Stimulated activated CD8-positive, alpha-beta memory T cell treated with anti-CD3 and anti-CD28 coated beads, Interleukin-12 subunit alpha, Interleukin-12 subunit beta, amount 100 ng/mL, for 24 hours (primary cell): ENCODE measurements around the gene TM7SF2.

Source experiments
- DNase-seq: peaks from one replicate; pipeline ENCODE4 v3.0.0-alpha.2; 2020; ENCODE audit errors: extremely low read depth

The TM7SF2 gene

GRCh38 chr11:65111744-65112545, at the start of gene TM7SF2:
TSS of gene TM7SF2 (plus strand) at chr11:65111872. CDS start at chr11:65112016, 144 bp downstream.
- DNase-seq: peak; percentile 83

GRCh38 chr11:65063532-65063931, 48.1 kb upstream of the TM7SF2 start:
- DNase-seq: no peak

- DNase-seq: no peak
Measured at GRCh38 chr11:65064847-65065240, 46.8 kb upstream of the TM7SF2 start.

- DNase-seq: no peak
Measured at GRCh38 chr11:65065851-65066250, 45.8 kb upstream of the TM7SF2 start.

- no peak for DNase-seq
Measured at GRCh38 chr11:65066315-65066714, 45.4 kb upstream of the TM7SF2 start.

GRCh38 chr11:65066805-65067291, 44.8 kb upstream of the TM7SF2 start:
- DNase-seq: no peak

- no peak for DNase-seq
Measured at GRCh38 chr11:65067446-65067845, 44.2 kb upstream of the TM7SF2 start.

- DNase-seq: no peak
Measured at GRCh38 chr11:65069217-65069616, 42.5 kb upstream of the TM7SF2 start.

- DNase-seq: no peak
Measured at GRCh38 chr11:65071907-65072630, 39.6 kb upstream of the TM7SF2 start.

- no peak for DNase-seq
Measured at GRCh38 chr11:65072631-65072966, 39.1 kb upstream of the TM7SF2 start.

- DNase-seq: no peak
Measured at GRCh38 chr11:65077451-65077850, 34.2 kb upstream of the TM7SF2 start.

- DNase-seq: peak; percentile 17
Measured at GRCh38 chr11:65078151-65078550, 33.5 kb upstream of the TM7SF2 start.

GRCh38 chr11:65078786-65079342, 32.8 kb upstream of the TM7SF2 start:
- DNase-seq: no peak

GRCh38 chr11:65083134-65083833, 28.4 kb upstream of the TM7SF2 start:
- no peak for DNase-seq

GRCh38 chr11:65083834-65084597, 27.7 kb upstream of the TM7SF2 start, which contains the start of the genes CDCA5 and ZFPL1:
TSS of gene CDCA5 (minus strand) at chr11:65084040. CDS start at chr11:65083978, 62 bp downstream.
TSS of gene ZFPL1 (plus strand) at chr11:65084222. CDS start at chr11:65084699, 477 bp downstream.
- peak; percentile 89 for DNase-seq

GRCh38 chr11:65084598-65085375, 26.9 kb upstream of the TM7SF2 start:
- no peak for DNase-seq

GRCh38 chr11:65085446-65085845, 26.2 kb upstream of the TM7SF2 start:
- no peak for DNase-seq

GRCh38 chr11:65086809-65087208, 24.9 kb upstream of the TM7SF2 start:
- no peak for DNase-seq

GRCh38 chr11:65087216-65087615, 24.5 kb upstream of the TM7SF2 start:
- DNase-seq: no peak

- DNase-seq: no peak
Measured at GRCh38 chr11:65087827-65088226, 23.8 kb upstream of the TM7SF2 start.
